GM19397 (cell line): ENCODE measurements around the gene TUBB2B.

ENCODE experiments used
- ATAC-seq: cut with Tn5 transposase; IDR thresholded peaks from one replicate; pipeline ENCODE4 v1.9.1; 2021; ENCODE audit warnings: mild to moderate bottlenecking, moderate library complexity; ENCODE audit not compliant: unreplicated experiment

Gene TUBB2B

DNA sequence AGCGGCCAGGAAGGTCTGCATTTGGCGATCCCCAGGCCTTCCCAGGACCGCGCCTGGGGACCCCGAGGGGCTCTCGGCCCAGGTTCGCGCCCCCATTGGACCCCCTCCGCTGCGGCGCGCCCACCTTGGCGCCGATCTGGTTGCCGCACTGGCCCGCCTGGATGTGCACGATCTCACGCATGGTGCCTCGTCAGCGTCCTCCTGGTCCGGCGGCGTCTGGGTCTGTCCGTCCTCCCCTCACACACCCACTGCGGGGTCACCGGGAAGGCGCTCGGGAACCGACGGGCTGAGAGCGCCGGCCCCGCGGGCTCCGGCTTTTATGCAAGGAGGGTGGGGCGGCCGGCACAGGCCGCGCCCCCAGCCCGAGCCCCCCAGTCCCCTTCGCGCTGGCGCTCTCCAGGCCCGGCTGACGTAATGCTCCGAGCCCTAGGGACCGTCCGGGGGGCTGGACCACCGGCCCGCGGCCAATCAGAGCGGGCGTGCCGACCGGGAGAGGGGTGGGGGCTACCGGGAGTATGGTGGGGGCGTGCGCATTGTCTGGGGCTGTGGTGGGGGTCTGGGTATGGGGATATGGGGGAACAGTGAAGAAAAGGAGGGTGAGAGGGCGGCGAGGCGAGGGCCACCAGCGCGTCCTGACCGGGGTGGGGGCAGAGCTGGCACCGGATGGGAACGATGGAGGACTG is at the start of gene TUBB2B:
TUBB2B (minus strand) TSS at position 291 of the 683 bp plus-strand sequence; CDS start at position 181, 110 bp downstream.
- ATAC-seq = no peak

DNA sequence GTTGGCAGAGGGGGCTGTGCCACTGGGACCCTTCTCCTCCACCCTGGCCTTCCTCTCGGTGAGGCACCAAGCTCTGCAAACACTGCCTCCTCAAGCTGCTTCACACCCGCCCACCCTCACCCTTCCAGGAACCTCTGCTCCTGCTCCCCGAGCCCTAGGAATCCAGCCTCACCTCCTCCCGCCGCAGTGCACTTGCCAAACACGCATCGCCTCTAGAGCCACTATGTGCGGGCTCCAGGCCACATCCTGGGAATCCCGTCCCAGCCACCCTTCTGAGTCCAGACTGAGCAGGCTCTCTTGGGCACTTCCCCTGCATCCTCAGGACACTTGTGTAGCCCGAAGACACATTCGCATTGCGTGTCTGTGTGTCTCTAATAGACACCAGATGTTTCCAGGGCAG is 49.8 kb upstream of the TUBB2B start:
- no peak for ATAC-seq

DNA sequence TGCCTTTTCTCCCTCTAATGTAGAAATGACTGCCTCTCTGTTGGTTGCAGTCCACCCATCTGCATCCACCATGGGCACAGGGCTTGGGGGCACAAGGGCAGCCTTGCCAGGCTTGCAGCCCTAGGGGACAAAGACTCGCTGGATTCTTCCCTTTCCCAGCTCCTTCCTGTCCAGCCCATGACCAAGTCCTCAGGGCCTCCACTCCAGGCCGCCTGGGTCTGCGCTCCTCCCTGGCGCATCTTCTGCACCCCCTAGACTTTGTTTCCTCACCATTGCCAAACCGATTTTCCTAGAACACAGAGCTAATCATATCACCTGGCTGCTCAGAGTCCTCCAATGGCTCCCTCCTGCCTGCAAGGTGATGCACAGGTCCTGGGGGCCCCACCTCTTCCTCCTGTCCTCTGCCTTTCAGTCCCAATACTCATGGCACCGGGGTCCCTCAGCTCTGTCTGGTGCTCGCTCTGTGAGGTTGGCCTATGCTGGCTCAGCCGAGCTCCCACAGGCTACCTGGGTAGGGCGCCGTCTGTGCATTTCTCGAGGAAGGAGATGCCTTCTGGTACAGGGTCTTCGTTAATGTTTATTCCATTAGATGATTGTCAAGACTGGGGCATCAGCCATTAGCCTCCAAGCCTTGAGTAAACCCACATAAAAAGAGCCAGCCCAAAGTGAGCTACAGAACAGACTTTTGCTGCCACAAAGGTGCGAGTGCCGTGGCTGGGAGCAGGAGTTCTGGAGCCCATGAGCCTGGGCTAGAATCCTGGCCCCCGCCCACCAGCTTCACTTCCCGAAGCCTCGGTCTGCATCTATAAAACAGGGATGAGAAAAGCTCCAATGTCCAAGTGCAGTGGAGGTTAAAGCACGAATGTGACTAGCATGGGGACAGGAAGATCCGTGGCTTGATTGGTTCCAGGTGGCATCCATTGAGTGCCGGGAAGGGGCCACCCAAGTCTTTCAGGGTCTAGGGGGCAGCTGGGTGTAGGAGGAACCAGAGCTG is 49.0 kb upstream of the TUBB2B start:
- no peak for ATAC-seq

DNA sequence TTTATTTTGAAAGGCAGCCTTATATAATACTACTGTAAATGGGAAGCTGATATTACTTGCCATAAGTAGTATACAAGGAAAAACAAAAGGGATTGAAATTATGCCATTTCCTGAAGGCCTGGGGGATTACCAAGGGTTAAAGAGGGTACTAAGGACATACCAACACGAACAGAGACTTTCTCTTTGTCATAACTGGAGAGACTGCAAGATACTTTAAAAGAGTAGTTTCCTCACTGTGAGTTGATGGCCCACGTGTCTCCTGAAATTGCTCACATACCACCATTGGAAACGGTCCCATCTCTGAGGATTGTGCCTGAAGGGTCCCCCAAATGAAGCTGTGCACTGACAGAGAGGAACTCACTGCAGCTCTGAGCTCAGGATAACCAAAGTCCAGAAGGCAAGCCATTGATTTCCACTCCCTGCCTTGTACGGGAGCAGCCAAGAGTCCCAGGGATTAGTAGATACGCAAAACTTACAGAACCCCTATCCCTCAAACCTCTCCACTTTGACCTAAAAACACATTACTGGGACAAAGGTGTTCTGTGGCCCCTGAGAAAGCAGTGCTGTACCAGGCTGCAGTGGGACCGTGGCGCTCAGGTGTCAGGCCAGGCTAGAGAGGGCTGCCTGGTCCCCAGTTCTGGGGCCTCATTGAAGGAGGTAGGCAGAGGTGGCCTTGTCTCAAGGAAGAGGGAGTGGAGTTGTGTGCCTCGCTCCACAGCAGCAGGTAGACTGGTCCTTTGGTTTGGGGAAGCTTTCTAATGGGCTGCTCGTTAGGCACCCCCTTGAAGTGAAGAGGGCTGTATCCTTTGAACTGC is 46.5 kb upstream of the TUBB2B start:
- ATAC-seq = no peak

DNA sequence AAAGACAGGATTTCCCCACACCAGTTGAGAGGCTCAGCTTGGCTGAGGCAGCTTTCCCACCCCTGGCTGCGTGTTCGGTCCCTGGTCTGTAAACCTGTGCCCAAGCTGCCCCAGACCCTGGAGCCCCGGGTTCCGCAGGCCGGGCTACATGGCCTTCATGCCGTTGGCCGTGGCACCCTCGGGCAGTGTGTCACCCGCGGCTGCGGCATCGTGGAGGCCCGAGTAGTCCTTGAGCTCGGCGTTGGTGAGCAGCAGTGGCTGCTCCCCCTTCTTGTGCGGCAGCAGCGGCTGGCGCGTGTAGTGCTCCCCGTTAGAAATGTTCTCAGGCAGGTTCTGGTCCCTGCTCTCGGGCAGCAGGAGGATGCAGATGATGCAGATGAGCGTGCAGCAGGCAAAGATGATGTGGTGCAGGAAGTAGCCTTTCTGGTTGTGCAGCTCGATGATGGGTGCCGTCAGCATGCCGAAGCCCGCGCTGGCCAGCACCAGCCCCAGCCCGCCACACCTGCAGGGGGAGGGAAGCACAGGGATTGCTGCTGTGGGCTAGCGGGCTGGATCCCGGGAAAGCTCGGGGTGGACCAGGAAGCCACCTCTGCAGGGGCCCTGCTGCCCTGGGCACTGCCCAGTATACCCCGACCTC is 45.6 kb upstream of the TUBB2B start:
- no peak for ATAC-seq

DNA sequence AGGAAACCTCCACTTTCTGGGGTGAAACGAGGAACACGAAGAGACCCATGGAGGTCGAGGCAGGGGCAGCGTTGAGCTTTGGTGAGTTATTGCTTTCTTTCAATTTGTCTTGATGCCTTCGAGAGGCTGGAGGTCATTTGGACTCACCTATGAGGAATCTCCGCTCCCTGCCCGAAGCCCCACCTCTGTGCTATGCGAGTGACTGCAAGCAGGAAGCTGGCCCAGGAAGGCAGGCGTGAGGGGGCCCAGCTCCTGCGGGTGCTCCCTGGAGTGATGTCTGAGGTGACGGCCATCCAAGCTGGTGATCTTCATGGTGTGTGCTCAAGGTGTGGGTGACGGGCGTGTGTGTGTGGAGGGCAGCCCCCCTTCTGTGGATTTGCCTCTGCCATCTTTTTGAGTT is 44.3 kb upstream of the TUBB2B start:
- no peak for ATAC-seq

DNA sequence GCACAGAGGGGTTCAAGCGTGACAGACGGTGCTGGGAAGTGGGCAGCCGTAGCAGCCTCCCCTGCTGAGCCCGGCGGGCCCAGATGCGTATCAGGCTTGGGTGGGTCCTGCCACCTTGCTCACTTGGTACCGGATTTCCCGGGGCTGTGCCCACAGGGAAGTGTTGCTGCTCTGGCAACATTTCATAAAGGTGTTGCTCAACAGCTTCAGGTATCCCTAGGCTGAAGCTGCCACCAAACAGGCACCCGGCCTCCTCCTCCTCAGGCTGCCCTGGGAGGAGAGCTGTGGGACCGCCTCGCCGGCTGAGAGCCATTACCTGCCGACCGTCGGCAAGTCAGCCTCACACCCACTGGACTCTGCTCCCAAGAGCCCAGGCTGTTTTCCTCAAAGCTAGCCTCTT is 42.8 kb upstream of the TUBB2B start:
- ATAC-seq = no peak

DNA sequence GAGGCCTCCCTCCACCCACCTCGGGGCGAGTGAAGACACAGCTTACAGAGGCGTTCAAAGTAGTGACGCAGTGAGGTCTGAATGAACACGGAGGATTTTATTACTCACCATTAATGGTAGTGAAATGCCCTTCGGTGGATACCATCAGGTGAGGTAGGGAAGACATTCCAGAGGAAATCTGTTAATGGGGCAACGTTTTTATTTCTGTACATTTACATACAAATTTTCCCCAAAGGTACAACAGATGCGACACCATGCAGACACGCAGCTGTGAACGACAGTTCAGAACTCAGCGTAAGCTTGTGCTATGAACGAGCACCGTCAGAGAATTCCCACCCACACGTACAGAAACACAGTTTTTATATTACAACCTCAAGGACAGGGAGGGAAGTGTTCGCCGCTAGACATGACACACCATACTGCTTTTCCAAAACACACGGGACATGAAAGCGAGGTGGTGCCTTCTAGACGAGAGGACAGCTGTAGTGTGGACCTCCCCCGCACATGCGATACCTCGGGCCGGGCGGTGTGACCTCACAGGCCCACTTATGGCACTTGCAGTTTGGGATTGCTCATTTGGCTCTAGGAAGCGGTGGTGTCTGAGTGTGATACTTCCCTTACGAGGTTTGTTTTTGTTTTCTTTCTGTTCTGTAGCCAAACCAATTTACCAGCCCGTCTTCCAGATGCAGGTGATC is 42.0 kb upstream of the TUBB2B start:
- no peak for ATAC-seq

DNA sequence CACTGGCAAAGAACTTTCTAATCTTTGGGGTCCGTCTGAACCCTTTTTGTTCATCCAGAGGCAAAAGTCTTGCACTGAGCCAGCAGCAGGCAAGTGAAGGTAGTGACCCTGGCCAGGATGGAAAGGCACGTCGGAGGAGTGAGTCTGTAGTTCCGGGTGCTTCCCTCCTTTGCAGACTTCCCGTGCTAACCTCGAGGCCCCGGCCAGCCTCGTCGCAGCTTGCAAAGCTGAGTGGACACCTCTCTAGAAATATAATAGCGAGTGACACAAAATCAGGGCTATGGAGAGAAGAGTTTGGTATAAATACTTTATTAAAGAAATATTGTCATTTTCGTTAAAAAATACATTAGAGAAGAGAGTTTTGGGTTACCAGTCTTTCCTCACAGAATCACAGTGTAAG is 41.2 kb upstream of the TUBB2B start:
- no peak for ATAC-seq

DNA sequence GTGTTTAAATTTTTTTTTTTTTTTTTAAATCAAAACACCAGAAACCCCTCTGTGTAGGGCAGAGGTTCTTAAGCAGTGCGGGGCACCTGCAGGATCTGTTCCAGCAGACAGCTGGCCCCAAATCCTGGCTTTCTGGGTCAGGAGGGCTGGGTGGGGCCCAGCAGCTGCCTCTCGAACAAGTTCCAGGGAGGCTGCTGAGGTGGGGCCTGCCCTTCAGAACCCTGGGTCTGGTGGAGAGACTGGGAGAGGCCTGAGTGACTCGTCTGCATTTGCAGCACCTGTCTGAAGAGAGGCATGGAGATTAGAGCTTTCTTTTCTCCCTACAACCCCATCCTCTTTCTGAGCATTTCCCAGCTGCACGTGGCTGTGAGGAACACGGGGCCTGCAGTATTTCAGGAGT is 39.7 kb upstream of the TUBB2B start:
- no peak for ATAC-seq

DNA sequence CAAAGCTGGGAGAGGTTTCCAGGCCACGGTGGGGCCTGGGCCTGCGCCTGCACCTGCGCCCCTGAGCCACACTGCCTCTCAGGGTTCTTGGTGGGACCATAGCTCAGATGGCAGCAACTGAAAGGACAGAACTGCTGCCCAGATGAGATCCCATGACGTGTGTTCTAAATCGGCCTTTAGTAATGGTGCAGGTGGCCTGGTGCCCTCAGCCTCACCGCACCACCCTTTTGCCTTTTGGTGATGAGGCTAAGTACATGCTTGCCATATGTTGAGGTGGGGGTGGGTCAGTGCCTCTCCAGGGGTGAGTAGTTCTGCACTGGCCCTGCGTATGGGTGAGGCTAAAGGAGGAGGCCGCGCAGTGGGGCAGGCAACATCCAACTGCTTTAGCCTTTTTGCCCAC is 38.7 kb upstream of the TUBB2B start:
- ATAC-seq = no peak

DNA sequence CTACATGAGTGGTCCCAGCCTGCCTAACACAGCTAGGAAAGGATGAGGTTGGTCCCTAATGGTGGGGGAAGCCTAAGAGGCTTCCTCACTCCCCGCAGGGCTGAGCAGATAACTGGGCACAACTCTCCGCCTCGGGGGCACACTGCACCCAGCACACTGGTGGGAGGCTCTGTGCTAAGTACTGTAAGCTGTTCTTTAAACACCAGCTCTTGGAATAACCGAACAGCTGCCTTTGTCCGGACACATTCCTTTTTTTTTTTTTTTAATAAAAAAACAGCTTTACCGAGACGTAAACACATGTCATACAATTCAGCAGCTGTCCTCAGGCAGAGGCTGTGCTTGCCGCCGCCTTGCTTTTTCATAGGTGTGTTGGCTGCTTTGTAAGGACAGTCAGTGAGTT is 38.2 kb upstream of the TUBB2B start:
- no peak for ATAC-seq

DNA sequence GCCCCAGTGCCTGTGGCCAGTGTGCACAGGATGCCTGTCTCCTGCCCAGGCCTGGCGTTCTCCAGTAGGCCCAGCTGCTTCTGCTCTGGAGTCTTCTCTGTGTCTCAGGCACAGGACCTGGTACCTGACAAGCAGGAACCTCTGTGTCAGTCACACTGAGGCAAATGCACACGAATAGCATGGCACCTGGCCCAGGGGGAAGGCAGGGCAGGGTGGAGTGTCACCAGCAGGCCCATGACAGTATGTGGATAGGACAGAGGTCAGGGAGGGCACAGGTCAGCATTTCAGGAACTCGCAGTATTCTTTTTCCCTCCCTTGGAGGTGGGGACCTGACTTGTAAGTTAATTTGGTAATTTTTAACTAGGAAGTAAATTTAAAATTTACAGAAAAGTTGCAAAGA is 36.9 kb upstream of the TUBB2B start:
- ATAC-seq = no peak

DNA sequence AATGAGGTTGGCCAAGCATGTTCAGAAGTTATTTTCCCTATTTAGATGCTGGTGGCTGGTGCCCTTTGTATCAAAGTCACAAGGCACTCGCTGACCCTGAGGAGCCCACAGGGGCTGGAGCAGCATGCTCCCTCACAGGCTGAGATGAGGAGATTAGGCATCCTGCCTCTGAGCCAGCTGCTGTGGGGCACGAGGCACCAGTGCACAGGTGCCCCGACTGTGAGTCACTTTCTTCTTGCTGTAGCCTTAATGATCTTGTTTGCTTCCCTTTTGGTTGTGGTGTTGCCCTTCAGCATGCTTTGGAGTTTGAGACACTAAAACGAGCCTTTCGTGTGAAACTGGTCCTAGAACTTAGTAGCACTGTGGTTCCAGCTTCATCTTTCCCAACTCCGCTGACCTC is 35.6 kb upstream of the TUBB2B start:
- ATAC-seq = no peak

DNA sequence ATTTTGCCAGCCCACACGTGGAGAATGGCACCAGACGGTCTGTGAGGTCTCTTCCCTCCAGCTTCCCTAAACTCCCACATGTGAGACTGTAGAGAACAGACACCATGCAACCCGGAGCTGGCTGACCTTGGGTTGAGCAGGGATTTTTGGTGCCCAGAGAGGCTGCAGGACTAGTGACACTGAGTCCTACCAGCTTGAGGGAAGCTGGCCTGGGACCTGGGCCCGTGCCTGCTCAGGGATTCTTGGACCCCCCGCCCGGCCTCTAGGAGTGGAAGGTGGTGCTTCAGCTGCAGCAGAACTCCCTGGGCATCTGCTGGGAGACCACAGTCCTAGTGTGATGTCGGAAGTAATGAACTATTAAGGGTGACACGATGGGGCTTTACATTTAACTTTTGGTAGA is 34.5 kb upstream of the TUBB2B start:
- no peak for ATAC-seq

DNA sequence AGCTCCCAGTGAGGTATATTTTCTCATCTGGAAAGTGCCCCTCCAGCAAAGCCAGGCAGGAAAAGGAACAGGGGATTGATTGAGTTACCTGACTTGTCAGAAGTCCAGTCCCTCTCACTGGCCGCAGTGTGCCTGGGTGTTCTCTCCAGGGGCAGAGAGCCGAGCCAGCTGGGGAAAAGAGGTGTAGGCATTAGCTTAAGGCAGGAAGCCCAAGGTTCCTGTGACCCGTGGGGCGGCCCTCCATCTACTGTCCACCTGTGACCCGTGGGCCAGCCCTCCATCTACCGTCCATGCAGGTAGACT is 34.0 kb upstream of the TUBB2B start:
- ATAC-seq = no peak

DNA sequence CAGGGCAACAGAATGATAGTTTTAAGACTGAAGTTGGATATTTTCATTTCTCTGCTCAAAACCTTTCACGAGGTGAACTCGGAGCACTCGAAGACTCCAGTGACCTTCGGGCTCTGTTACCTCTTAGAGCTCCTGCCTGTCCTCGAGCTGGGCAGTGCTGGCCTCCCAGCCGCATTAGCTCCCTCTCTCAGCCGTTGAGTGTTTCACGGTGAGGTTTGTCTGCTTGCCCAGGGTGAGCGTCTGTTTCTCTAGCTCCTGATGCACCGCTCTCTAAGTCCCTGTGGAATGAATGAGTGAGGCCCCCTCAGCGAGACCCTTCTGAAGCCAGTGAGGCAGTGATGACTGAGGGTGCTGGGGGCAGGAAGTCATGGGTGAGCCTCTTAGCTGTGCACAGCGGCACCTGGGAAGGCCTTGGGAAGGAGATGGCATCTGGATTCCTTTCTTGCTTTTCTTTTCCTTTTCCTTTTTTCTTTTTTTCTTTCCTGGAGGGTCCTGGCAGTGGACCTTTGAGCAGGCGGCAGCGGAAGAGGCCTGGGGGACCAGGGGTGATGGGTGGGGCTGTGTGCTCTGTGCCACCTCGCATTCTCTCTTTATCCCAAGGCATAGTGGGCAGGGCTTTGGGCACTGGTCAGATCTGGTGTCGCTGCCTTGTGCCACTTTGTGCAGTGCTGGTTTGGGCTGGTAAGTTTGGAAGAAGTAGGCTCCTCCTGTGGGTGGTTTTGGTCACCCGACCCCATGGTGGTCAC is 33.5 kb upstream of the TUBB2B start:
- ATAC-seq = no peak

DNA sequence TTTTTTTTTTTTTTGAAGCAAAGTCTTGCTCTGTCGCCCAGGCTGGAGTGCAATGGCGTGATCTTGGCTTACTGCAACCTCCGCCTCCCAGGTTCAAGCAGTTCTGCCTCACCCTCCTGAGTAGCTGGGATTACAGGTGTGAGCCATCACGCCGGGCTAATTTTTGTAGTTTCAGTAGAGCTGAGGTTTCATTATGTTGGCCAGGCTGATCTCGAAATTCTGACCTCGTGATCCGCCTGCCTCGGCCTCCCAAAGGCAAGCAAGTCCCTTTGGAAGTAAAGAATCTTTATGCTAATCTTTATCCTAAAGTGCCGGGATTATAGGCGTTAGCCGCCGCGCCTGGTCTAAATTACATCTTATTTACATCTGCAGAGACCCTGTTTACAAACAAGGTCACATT is 32.8 kb upstream of the TUBB2B start:
- ATAC-seq = no peak

DNA sequence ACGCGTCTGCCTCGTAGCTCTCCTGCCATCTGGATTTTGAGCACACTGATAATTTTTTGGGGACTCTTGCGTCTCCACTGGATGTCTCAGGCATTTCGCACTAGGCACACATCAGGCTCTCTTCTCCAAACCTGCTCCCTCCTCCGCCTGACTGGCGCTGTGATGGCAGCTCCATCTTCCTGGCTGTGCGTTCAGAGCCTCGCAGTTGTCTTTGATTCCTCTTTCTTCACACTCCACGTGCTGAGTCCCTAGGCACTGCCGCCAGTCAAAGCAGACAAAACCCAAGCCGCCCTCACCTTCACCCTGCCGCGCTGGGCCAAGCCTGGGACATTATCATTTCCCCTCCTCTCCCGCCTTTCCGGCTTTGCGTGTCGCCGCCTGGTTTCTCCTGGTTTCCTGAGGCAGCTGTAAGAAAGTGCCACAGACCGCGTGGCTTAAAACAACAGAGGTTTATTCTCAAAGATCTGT is 32.1 kb upstream of the TUBB2B start:
- peak; percentile 32 for ATAC-seq
